Spinal cord (tissue), 10 donors: ENCODE results near the gene TMEM116. TPM values are rescaled to one million over a fixed set of nuclear protein-coding genes. Genes with fewer than 3 reads are reported as not detected.

Experiments used
- DNase-seq, 6 donors: peaks; one replicate each; pipeline versions ENCODE4 v3.0.0 to v3.0.0-alpha.2; 2013 to 2015; ENCODE audit warnings: low spot score in 6 of 6, low read depth in 4 of 6
- H3K27ac ChIP-seq: one replicate; pipeline ENCODE4 v1.5.1; 2013; ENCODE audit warnings: low read depth, low read length, control low read depth
- H3K27me3 ChIP-seq: one replicate; pipeline ENCODE4 v1.6.1; 2013; ENCODE audit warnings: low read length; ENCODE audit not compliant: control insufficient read depth, insufficient read depth
- H3K36me3 ChIP-seq: one replicate; pipeline ENCODE4 v1.6.1; 2013; ENCODE audit warnings: low read length; ENCODE audit not compliant: control insufficient read depth, insufficient read depth
- H3K4me1 ChIP-seq: one replicate; pipeline ENCODE4 v1.6.1; 2013; ENCODE audit warnings: low read length; ENCODE audit not compliant: control insufficient read depth, insufficient read depth
- H3K4me3 ChIP-seq: one replicate; pipeline ENCODE4 v1.5.1; 2013; ENCODE audit warnings: low read depth, low read length, control low read depth
- H3K9me3 ChIP-seq: one replicate; pipeline ENCODE4 v1.6.1; 2013; ENCODE audit warnings: low read length; ENCODE audit not compliant: control insufficient read depth, insufficient read depth
- WGBS: methylation state at CpG from one replicate; pipeline ENCODE4 v1.1.5; 2013; ENCODE audit warnings: missing lambda C conversion rate; ENCODE audit not compliant: insufficient coverage; 5-methylcytosine and 5-hydroxymethylcytosine counted together
- polyA plus RNA-seq, 2 donors: library from polyadenylated mRNA; unstranded; fragments of 120-200 nt; gene quantifications; one replicate each; pipeline ENCODE4 v1.2.1, GENCODE V29; 2013; ENCODE audit not compliant: insufficient read length in 2 of 2
- small RNA-seq: library from RNA; depleted of rRNA; stranded (forward); fragments of <200 nt; gene quantifications from one replicate; pipeline ENCODE3, GENCODE V24; 2014; ENCODE audit warnings: low replicate concordance
- total RNA-seq, 2 donors: library from RNA; depleted of rRNA in 1 of 2; stranded (reverse); fragments of 120-200 nt in 1 of 2; fragments of >200 nt in 1 of 2; gene quantifications; one replicate each; pipeline versions ENCODE4 v1.2.3 to v1.2.4, GENCODE V29; 2013 to 2014
- donor health status: healthy.

The TMEM116 gene
- total and polyA plus RNA-seq, 4 donors, result 12.3 to 23.2 (median 17.7) TPM

GRCh38 chr12:111886662-111887545 is 126.1 kb downstream of the TMEM116 start:
- Histone ChIP-seq H3K36me3 (peaks cover 72% of the 10 kb centered on the region), H3K4me3 (no peak overlapping the region), H3K27me3 (no peaks in the 10 kb centered on the region), H3K27ac (no peak overlapping the region), H3K9me3 (no peaks in the 10 kb centered on the region), H3K4me1 (no peaks in the 10 kb centered on the region)
- WGBS, result 90% methylated on average over 6 of the region's 7 CpGs
- no peak for DNase-seq

DNA sequence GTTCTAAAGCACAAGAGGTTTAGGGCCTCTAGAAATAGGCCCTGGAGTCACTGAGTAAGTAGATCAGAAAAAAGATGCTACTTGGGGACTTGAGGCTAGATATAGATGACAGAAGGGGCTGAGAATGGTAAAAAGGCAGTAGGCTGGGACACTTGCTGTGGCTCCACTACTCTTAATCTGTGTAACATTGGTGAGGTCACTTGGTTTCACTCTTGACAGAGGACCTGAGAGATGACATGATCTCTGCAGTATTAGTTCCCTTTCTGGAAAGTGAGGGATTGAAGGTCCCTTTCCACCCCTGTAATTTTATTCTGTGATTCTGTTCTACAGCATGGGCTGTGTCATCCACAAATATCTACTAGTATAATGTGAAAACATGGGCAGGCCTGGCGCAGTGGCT is 131.2 kb downstream of the TMEM116 start:
- Histone ChIP-seq H3K9me3 (no peaks in the 10 kb centered on the region), H3K27ac (no peak overlapping the region), H3K27me3 (no peaks in the 10 kb centered on the region), H3K36me3 (peaks cover 70% of the 10 kb centered on the region), H3K4me3 (no peak overlapping the region), H3K4me1 (no peaks in the 10 kb centered on the region)
- no peak for DNase-seq
- no CpG with 5 or more reads among the region's 1 CpG for WGBS

Small RNA genes within 50 kb of the gene (small RNA-seq; reads per million reads assigned to genes)
- gene AC004024.1 (not detected), gene MIR3657 (not detected)

Other genes starting within 250 kb of the TMEM116 start
- gene ALDH2, start 246.2 kb downstream of the TMEM116 start, total RNA-seq, result 10 to 100 TPM; 45.4 to 65.8 TPM
- 100 to 1,000 TPM; 150 to 172 TPM for gene ALDH2, start 246.2 kb downstream of the TMEM116 start, polyA plus RNA-seq
- gene MAPKAPK5, start 170.9 kb downstream of the TMEM116 start, total RNA-seq, result 10 to 100 TPM; 39.1 to 54.8 TPM
- gene MAPKAPK5, start 170.9 kb downstream of the TMEM116 start, polyA plus RNA-seq, result 10 to 100 TPM; 44.8 to 50.7 TPM
- 10 to 100 TPM; 41.0 to 95.7 TPM for gene ERP29, start 261 bp upstream of the TMEM116 start, total RNA-seq
- gene ERP29, start 261 bp upstream of the TMEM116 start, polyA plus RNA-seq, result 100 to 1,000 TPM; 108 to 130 TPM
- 10 to 100 TPM; 19.6 to 40.5 TPM for gene NAA25, start 95.6 kb upstream of the TMEM116 start, total RNA-seq
- 10 to 100 TPM; 19.9 to 22.1 TPM for gene NAA25, start 95.6 kb upstream of the TMEM116 start, polyA plus RNA-seq
- 10 to 100 TPM; 38.1 to 48.2 TPM for gene TRAFD1, start 112.4 kb upstream of the TMEM116 start, total RNA-seq
- gene TRAFD1, start 112.4 kb upstream of the TMEM116 start, polyA plus RNA-seq, result 10 to 100 TPM; 41.9 to 43.6 TPM